Karpas-422 (cell line): Measurements from ENCODE around the gene GAL. TPM values are rescaled to one million over a fixed set of nuclear protein-coding genes. Genes with fewer than 3 reads are reported as not detected.

Experiments used
- DNase-seq: peaks from one replicate; pipeline ENCODE4 v3.0.0-alpha.2; 2015
- H2AFZ ChIP-seq: fragments of 200-600 bp; sonication (generic); 2 replicates; pipeline ENCODE4 v1.6.1; 2014; ENCODE audit warnings: antibody characterized with exemption, low read length, mixed read lengths
- H3K27ac ChIP-seq: fragments of 200-600 bp; sonication (generic); 2 replicates; pipeline ENCODE4 v1.5.1; 2014; ENCODE audit warnings: mild to moderate bottlenecking, low read length, moderate library complexity
- H3K27me3 ChIP-seq: fragments of 200-600 bp; sonication (generic); 2 replicates; pipeline ENCODE4 v1.6.1; 2014; ENCODE audit warnings: low read length, mixed read lengths
- H3K36me3 ChIP-seq: fragments of 200-600 bp; sonication (generic); 2 replicates; pipeline ENCODE4 v1.6.1; 2014; ENCODE audit warnings: low read length, mixed read lengths; ENCODE audit not compliant: insufficient read depth
- H3K4me1 ChIP-seq: fragments of 200-600 bp; sonication (generic); 2 replicates; pipeline ENCODE4 v1.6.1; 2014; ENCODE audit warnings: mild to moderate bottlenecking, low read length, mixed read lengths
- H3K4me2 ChIP-seq: fragments of 200-600 bp; sonication (generic); 2 replicates; pipeline ENCODE4 v1.6.1; 2014; ENCODE audit warnings: low read length, low read depth, mild to moderate bottlenecking; ENCODE audit not compliant: poor library complexity, severe bottlenecking
- H3K4me3 ChIP-seq: fragments of 200-600 bp; sonication (generic); 2 replicates; pipeline ENCODE4 v1.5.1; 2014; ENCODE audit warnings: mild to moderate bottlenecking, antibody characterized with exemption, low read length, mixed read lengths
- H3K79me2 ChIP-seq: fragments of 200-600 bp; sonication (generic); 2 replicates; pipeline ENCODE4 v1.6.1; 2014; ENCODE audit warnings: mild to moderate bottlenecking, low read length, mixed read lengths
- H3K9ac ChIP-seq: fragments of 200-600 bp; sonication (generic); 2 replicates; pipeline ENCODE4 v1.6.0; 2014; ENCODE audit warnings: low read length
- H3K9me2 ChIP-seq: fragments of 200-600 bp; sonication (generic), shearing (Covaris generic); replicated peaks from 2 replicates; pipeline ENCODE4 v1.6.0; 2014; ENCODE audit warnings: mild to moderate bottlenecking, low read length, moderate library complexity; ENCODE audit not compliant: insufficient read depth
- H3K9me3 ChIP-seq: fragments of 300-700, 200-600 bp; sonication (generic); 2 replicates; pipeline ENCODE4 v1.6.1; 2014; ENCODE audit warnings: low read length, mixed read lengths
- H4K20me1 ChIP-seq: fragments of 200-600 bp; sonication (generic); 2 replicates; pipeline ENCODE4 v1.6.1; 2014; ENCODE audit warnings: mild to moderate bottlenecking, antibody characterized with exemption, low read length, low read depth; ENCODE audit not compliant: insufficient read depth
- total RNA-seq: library from RNA; depleted of rRNA; stranded (reverse); fragments of >200 nt; shearing (Covaris generic); gene quantifications from 2 replicates; pipeline ENCODE4 v1.2.3, GENCODE V29; 2014; ENCODE audit warnings: low replicate concordance

GAL gene
- total RNA-seq, 1 experiment from 2014 or later, result not detected

GRCh38 chr11:68649851-68650555 is 34.3 kb upstream of the GAL start:
- no peaks in the 10 kb centered on the region for H3K36me3 ChIP-seq
- no peak overlapping the region for H2AFZ ChIP-seq
- peaks cover 6% of the 10 kb centered on the region; the same call in 1 of the 2 replicates for H4K20me1 ChIP-seq
- H3K27me3 ChIP-seq, result no peaks in the 10 kb centered on the region
- peaks cover 13% of the 10 kb centered on the region for H3K4me1 ChIP-seq
- no peaks in the 10 kb centered on the region; the same call in 1 of the 2 replicates for H3K9me3 ChIP-seq
- no peak for DNase-seq
- H3K27ac ChIP-seq, result no peak overlapping the region
- H3K9ac ChIP-seq, result no peak overlapping the region
- H3K79me2 ChIP-seq, result no peaks in the 10 kb centered on the region
- no peaks in the 10 kb centered on the region for H3K9me2 ChIP-seq
- no peak overlapping the region for H3K4me3 ChIP-seq
- H3K4me2 ChIP-seq, result no peak overlapping the region

GRCh38 chr11:68650801-68651200 is 33.5 kb upstream of the GAL start:
- H2AFZ ChIP-seq, result no peak overlapping the region
- H3K9ac ChIP-seq, result no peak overlapping the region
- H3K4me2 ChIP-seq, result no peak overlapping the region
- no peaks in the 10 kb centered on the region; the same call in 1 of the 2 replicates for H3K9me3 ChIP-seq
- H3K36me3 ChIP-seq, result no peaks in the 10 kb centered on the region
- no peaks in the 10 kb centered on the region for H3K79me2 ChIP-seq
- H3K4me1 ChIP-seq, result peaks cover 13% of the 10 kb centered on the region
- H3K27ac ChIP-seq, result no peak overlapping the region
- peaks cover 6% of the 10 kb centered on the region; the same call in 1 of the 2 replicates for H4K20me1 ChIP-seq
- H3K27me3 ChIP-seq, result no peaks in the 10 kb centered on the region
- no peak overlapping the region for H3K4me3 ChIP-seq
- no peaks in the 10 kb centered on the region for H3K9me2 ChIP-seq
- DNase-seq, result no peak

GRCh38 chr11:68651208-68651984 is 32.9 kb upstream of the GAL start:
- no peaks in the 10 kb centered on the region for H3K79me2 ChIP-seq
- H2AFZ ChIP-seq, result no peak overlapping the region
- H3K4me3 ChIP-seq, result no peak overlapping the region
- H3K36me3 ChIP-seq, result no peaks in the 10 kb centered on the region
- peaks cover 13% of the 10 kb centered on the region for H3K4me1 ChIP-seq
- no peak overlapping the region for H3K9ac ChIP-seq
- H3K9me3 ChIP-seq, result no peaks in the 10 kb centered on the region
- no peak overlapping the region for H3K27ac ChIP-seq
- peaks cover 6% of the 10 kb centered on the region; the same call in 1 of the 2 replicates for H4K20me1 ChIP-seq
- H3K27me3 ChIP-seq, result no peaks in the 10 kb centered on the region
- no peaks in the 10 kb centered on the region for H3K9me2 ChIP-seq
- DNase-seq, result no peak
- H3K4me2 ChIP-seq, result no peak overlapping the region

GRCh38 chr11:68651985-68652682 is 32.2 kb upstream of the GAL start:
- Histone ChIP-seq H3K4me3 (no peak overlapping the region), H2AFZ (0 out of 2 replicates have a peak overlapping the region, but pooled peaks have one; percentile 14), H3K4me1 (peaks cover 13% of the 10 kb centered on the region), H3K79me2 (no peaks in the 10 kb centered on the region), H3K4me2 (peak overlapping the region; percentile 44), H4K20me1 (peaks cover 6% of the 10 kb centered on the region; the same call in 1 of the 2 replicates), H3K36me3 (no peaks in the 10 kb centered on the region), H3K9me2 (no peaks in the 10 kb centered on the region), H3K27me3 (no peaks in the 10 kb centered on the region), H3K27ac (no peak overlapping the region), H3K9me3 (no peaks in the 10 kb centered on the region), H3K9ac (no peak overlapping the region; the same call in 1 of the 2 replicates)
- no peak for DNase-seq

- H3K79me2 ChIP-seq, result no peaks in the 10 kb centered on the region
These were observed 31.6 kb upstream of the GAL start for GRCh38 chr11:68652683-68653156.

GRCh38 chr11:68653486-68654430 is 30.6 kb upstream of the GAL start:
- DNase-seq, result no peak

More at GRCh38 chr11:68652683-68653156, 31.6 kb upstream of the GAL start:
- Histone ChIP-seq H3K27me3 (no peaks in the 10 kb centered on the region; the same call in 1 of the 2 replicates), H4K20me1 (peaks cover 6% of the 10 kb centered on the region; the same call in 1 of the 2 replicates), H3K36me3 (no peaks in the 10 kb centered on the region), H2AFZ (0 out of 2 replicates have a peak overlapping the region, but pooled peaks have one; percentile 14), H3K4me3 (no peak overlapping the region), H3K9me3 (no peaks in the 10 kb centered on the region), H3K27ac (no peak overlapping the region), H3K4me2 (peak overlapping the region; percentile 44), H3K4me1 (peaks cover 13% of the 10 kb centered on the region), H3K9me2 (no peaks in the 10 kb centered on the region), H3K9ac (no peak overlapping the region; the same call in 1 of the 2 replicates)
- peak; percentile 74 for DNase-seq

GRCh38 chr11:68654978-68655377 is 29.4 kb upstream of the GAL start:
- Histone ChIP-seq H3K27ac (no peak overlapping the region), H3K9me3 (no peaks in the 10 kb centered on the region), H3K4me3 (no peak overlapping the region), H3K79me2 (no peaks in the 10 kb centered on the region), H3K27me3 (no peaks in the 10 kb centered on the region; the same call in 1 of the 2 replicates), H3K9ac (no peak overlapping the region), H3K4me1 (peaks cover 13% of the 10 kb centered on the region), H3K9me2 (no peaks in the 10 kb centered on the region), H3K36me3 (no peaks in the 10 kb centered on the region), H4K20me1 (peaks cover 6% of the 10 kb centered on the region; the same call in 1 of the 2 replicates), H3K4me2 (no peak overlapping the region), H2AFZ (no peak overlapping the region)
- no peak for DNase-seq

More at GRCh38 chr11:68653486-68654430, 30.6 kb upstream of the GAL start:
- Histone ChIP-seq H3K9me2 (no peaks in the 10 kb centered on the region), H3K4me1 (peaks cover 13% of the 10 kb centered on the region), H2AFZ (no peak overlapping the region), H3K36me3 (no peaks in the 10 kb centered on the region), H3K27me3 (no peaks in the 10 kb centered on the region; the same call in 1 of the 2 replicates), H3K4me2 (no peak overlapping the region), H3K9ac (no peak overlapping the region), H3K9me3 (no peaks in the 10 kb centered on the region), H3K27ac (no peak overlapping the region), H3K4me3 (no peak overlapping the region), H3K79me2 (no peaks in the 10 kb centered on the region), H4K20me1 (peaks cover 6% of the 10 kb centered on the region; the same call in 1 of the 2 replicates)
